GM23338 (cell line): ENCODE results near the gene INTS2. TPM values are rescaled to one million over a fixed set of nuclear protein-coding genes. Genes with fewer than 3 reads are reported as not detected.

ENCODE experiments used
- ATAC-seq: fragments of 200-7000 bp; cut with Tn5 transposase; 3 replicates; pipeline ENCODE4 v1.9.1; 2020
- DNase-seq: peaks from one replicate; pipeline ENCODE4 v3.0.0-alpha.2; 2015; ENCODE audit warnings: low spot score
- H2AFZ ChIP-seq: fragments of 200-600 bp; sonication (generic); 2 replicates; pipeline ENCODE4 v1.8.0; 2016; ENCODE audit warnings: antibody characterized with exemption, mild to moderate bottlenecking, moderate library complexity
- H3F3A ChIP-seq: fragments of 200-600 bp; sonication (generic); replicated peaks from 2 replicates; pipeline ENCODE4 v1.8.0; 2017; ENCODE audit warnings: antibody characterized with exemption, mixed run types, low read depth
- H3K27ac ChIP-seq: fragments of 200-600 bp; sonication (generic); 2 replicates; pipeline ENCODE4 v1.6.1; 2016; ENCODE audit warnings: low read depth
- H3K27me3 ChIP-seq: fragments of 200-600 bp; sonication (generic); 2 replicates; pipeline ENCODE4 v1.8.0; 2016; ENCODE audit warnings: mild to moderate bottlenecking, mixed run types, moderate library complexity; ENCODE audit not compliant: insufficient read depth
- H3K36me3 ChIP-seq: fragments of 200-600 bp; sonication (generic); 2 replicates; pipeline ENCODE4 v1.8.0; 2016; ENCODE audit warnings: mild to moderate bottlenecking; ENCODE audit not compliant: insufficient read depth
- H3K4me1 ChIP-seq: fragments of 200-600 bp; sonication (generic); 2 replicates; pipeline ENCODE4 v1.8.0; 2016; ENCODE audit warnings: mild to moderate bottlenecking, moderate library complexity; ENCODE audit not compliant: insufficient read depth
- H3K4me2 ChIP-seq: fragments of 200-600 bp; sonication (generic); 2 replicates; pipeline ENCODE4 v1.7.1; 2017; ENCODE audit warnings: mixed run types
- H3K4me3 ChIP-seq: fragments of 200-600 bp; sonication (generic); 2 replicates; pipeline ENCODE4 v1.6.1; 2016; ENCODE audit warnings: mixed run types
- H3K79me2 ChIP-seq: fragments of 200-600 bp; sonication (generic); replicated peaks from 2 replicates; pipeline ENCODE4 v1.8.0; 2017; ENCODE audit warnings: mild to moderate bottlenecking; ENCODE audit not compliant: insufficient read depth
- H3K9me2 ChIP-seq: fragments of 200-600 bp; sonication (generic); 2 replicates; pipeline ENCODE4 v1.8.0; 2017; ENCODE audit not compliant: insufficient read depth
- H4K20me1 ChIP-seq: fragments of 200-600 bp; sonication (generic); replicated peaks from 2 replicates; pipeline ENCODE4 v1.8.0; 2017; ENCODE audit warnings: mild to moderate bottlenecking; ENCODE audit not compliant: insufficient read depth
- H3K27ac Mint-ChIP-seq: 2 replicates; pipeline ENCODE4 v1.8.0; 2020; ENCODE audit warnings: inconsistent platforms, mild to moderate bottlenecking, moderate library complexity, mixed read lengths
- H3K27me3 Mint-ChIP-seq: 3 replicates; pipeline ENCODE4 v1.8.0; 2022; ENCODE audit warnings: low read depth, mild to moderate bottlenecking, moderate library complexity, mixed read lengths, inconsistent platforms; ENCODE audit not compliant: insufficient read depth, poor library complexity
- H3K36me3 Mint-ChIP-seq: 3 replicates; pipeline ENCODE4 v1.8.0; 2021; ENCODE audit warnings: low read depth, mild to moderate bottlenecking, inconsistent platforms, moderate library complexity, mixed read lengths
- H3K4me1 Mint-ChIP-seq: 3 replicates; pipeline ENCODE4 v1.8.0; 2020; ENCODE audit warnings: mild to moderate bottlenecking, inconsistent platforms, mixed read lengths
- H3K4me3 Mint-ChIP-seq: 3 replicates; pipeline ENCODE4 v1.8.0; 2021; ENCODE audit warnings: moderate library complexity, mild to moderate bottlenecking, inconsistent platforms, mixed read lengths
- H3K9me3 Mint-ChIP-seq: 3 replicates; pipeline ENCODE4 v1.8.0; 2020; ENCODE audit warnings: moderate library complexity, mild to moderate bottlenecking, inconsistent platforms, mixed read lengths
- JUNB ChIP-seq: IDR thresholded peaks from one replicate; pipeline ENCODE4 v1.6.1; 2016; ENCODE audit warnings: antibody characterized with exemption; ENCODE audit not compliant: unreplicated experiment
- NANOG ChIP-seq: IDR thresholded peaks from 2 replicates; pipeline ENCODE4 v1.6.1; 2016; ENCODE audit warnings: antibody characterized with exemption, borderline replicate concordance
- POLR2AphosphoS5 ChIP-seq: IDR thresholded peaks from 2 replicates; pipeline ENCODE4 v1.6.1; 2016; ENCODE audit warnings: antibody characterized with exemption, low read depth
- ZNF114 ChIP-seq: fragments of 250-450 bp; sonication (Bioruptor Pico); IDR thresholded peaks from 2 replicates; pipeline ENCODE4 v1.5.0; 2020; ENCODE audit warnings: mild to moderate bottlenecking, moderate library complexity
- polyA plus RNA-seq: library from polyadenylated mRNA; unstranded; fragments of >200 nt; fragmentation: Nextera tagmentation; extraction: Ambion mirVana; gene quantifications from 2 replicates; pipeline ENCODE4 v1.2.1, GENCODE V29; 2016
- total RNA-seq: library from RNA; depleted of rRNA; stranded (reverse); fragments of >200 nt; shearing (Covaris generic); gene quantifications from 2 replicates; pipeline ENCODE4 v1.2.3, GENCODE V29; 2014
- TF ChIP-seq, protein P1 (sequence below): fragments of 250-450 bp; sonication (Bioruptor Pico); IDR thresholded peaks from 2 replicates; pipeline ENCODE4 v1.5.0; 2020; ENCODE audit warnings: mild to moderate bottlenecking, moderate library complexity
- TF ChIP-seq, protein P2 (sequence below): IDR thresholded peaks from 2 replicates; pipeline ENCODE4 v1.6.1; 2016; ENCODE audit warnings: antibody characterized with exemption

The INTS2 gene
- total and polyA plus RNA-seq, 2 experiments from 2014 or later: 5.9 to 31.6 TPM

DNA sequence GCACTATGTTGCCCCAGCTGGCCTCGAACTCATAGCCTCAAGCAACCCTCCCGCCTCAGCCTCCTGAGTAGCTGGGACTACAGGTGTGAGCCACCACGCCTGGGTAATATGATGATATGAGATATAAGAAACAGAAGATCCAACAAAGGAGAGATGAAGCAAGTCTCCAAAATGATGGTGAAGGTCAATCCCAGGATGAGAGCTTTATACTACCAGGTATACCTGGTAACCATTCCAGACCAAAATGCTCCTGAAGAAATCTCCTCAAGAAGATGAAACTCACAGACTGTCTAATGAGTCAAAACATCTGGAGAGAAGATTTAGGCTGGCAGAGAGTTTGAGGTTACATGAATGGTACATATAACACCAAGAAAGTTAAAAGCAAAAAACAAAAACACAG, 24.5 kb downstream of the INTS2 start (continued):
- TF ChIP-seq, protein P1, sequence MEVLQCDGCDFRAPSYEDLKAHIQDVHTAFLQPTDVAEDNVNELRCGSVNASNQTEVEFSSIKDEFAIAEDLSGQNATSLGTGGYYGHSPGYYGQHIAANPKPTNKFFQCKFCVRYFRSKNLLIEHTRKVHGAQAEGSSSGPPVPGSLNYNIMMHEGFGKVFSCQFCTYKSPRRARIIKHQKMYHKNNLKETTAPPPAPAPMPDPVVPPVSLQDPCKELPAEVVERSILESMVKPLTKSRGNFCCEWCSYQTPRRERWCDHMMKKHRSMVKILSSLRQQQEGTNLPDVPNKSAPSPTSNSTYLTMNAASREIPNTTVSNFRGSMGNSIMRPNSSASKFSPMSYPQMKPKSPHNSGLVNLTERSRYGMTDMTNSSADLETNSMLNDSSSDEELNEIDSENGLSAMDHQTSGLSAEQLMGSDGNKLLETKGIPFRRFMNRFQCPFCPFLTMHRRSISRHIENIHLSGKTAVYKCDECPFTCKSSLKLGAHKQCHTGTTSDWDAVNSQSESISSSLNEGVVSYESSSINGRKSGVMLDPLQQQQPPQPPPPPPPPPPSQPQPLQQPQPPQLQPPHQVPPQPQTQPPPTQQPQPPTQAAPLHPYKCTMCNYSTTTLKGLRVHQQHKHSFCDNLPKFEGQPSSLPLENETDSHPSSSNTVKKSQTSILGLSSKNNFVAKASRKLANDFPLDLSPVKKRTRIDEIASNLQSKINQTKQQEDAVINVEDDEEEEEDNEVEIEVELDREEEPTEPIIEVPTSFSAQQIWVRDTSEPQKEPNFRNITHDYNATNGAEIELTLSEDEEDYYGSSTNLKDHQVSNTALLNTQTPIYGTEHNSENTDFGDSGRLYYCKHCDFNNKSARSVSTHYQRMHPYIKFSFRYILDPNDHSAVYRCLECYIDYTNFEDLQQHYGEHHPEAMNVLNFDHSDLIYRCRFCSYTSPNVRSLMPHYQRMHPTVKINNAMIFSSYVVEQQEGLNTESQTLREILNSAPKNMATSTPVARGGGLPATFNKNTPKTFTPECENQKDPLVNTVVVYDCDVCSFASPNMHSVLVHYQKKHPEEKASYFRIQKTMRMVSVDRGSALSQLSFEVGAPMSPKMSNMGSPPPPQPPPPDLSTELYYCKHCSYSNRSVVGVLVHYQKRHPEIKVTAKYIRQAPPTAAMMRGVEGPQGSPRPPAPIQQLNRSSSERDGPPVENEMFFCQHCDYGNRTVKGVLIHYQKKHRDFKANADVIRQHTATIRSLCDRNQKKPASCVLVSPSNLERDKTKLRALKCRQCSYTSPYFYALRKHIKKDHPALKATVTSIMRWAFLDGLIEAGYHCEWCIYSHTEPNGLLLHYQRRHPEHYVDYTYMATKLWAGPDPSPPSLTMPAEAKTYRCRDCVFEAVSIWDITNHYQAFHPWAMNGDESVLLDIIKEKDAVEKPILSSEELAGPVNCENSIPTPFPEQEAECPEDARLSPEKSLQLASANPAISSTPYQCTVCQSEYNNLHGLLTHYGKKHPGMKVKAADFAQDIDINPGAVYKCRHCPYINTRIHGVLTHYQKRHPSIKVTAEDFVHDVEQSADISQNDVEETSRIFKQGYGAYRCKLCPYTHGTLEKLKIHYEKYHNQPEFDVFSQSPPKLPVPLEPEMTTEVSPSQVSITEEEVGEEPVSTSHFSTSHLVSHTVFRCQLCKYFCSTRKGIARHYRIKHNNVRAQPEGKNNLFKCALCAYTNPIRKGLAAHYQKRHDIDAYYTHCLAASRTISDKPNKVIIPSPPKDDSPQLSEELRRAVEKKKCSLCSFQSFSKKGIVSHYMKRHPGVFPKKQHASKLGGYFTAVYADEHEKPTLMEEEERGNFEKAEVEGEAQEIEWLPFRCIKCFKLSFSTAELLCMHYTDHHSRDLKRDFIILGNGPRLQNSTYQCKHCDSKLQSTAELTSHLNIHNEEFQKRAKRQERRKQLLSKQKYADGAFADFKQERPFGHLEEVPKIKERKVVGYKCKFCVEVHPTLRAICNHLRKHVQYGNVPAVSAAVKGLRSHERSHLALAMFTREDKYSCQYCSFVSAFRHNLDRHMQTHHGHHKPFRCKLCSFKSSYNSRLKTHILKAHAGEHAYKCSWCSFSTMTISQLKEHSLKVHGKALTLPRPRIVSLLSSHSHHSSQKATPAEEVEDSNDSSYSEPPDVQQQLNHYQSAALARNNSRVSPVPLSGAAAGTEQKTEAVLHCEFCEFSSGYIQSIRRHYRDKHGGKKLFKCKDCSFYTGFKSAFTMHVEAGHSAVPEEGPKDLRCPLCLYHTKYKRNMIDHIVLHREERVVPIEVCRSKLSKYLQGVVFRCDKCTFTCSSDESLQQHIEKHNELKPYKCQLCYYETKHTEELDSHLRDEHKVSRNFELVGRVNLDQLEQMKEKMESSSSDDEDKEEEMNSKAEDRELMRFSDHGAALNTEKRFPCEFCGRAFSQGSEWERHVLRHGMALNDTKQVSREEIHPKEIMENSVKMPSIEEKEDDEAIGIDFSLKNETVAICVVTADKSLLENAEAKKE: no peak
- TF ChIP-seq POLR2AphosphoS5: no peak

GRCh38 chr17:61897548-61898180, 30.1 kb downstream of the INTS2 start:
- H3K9me3 Mint-ChIP-seq: no peaks in the 10 kb centered on the region
- ATAC-seq: peak; percentile 75
- 0 out of 2 replicates have a peak overlapping the region, but pooled peaks have one; percentile 67 for H3K27ac Mint-ChIP-seq

More at GRCh38 chr17:61897548-61898180, 30.1 kb downstream of the INTS2 start:
- no peaks in the 10 kb centered on the region for H3K4me1 ChIP-seq
- Mint-ChIP-seq H3K36me3 (peaks cover 38% of the 10 kb centered on the region), H3K4me3 (no peak overlapping the region), H3K27me3 (no peaks in the 10 kb centered on the region), H3K4me1 (no peaks in the 10 kb centered on the region; the same call in 2 of the 3 replicates)
- DNase-seq: peak; percentile 74
- H3K79me2 ChIP-seq: no peaks in the 10 kb centered on the region
- TF ChIP-seq ZNF114 (CRISPR knock-in tag) (no peak), NANOG (no peak), JUNB (no peak)
- TF ChIP-seq, protein P2, sequence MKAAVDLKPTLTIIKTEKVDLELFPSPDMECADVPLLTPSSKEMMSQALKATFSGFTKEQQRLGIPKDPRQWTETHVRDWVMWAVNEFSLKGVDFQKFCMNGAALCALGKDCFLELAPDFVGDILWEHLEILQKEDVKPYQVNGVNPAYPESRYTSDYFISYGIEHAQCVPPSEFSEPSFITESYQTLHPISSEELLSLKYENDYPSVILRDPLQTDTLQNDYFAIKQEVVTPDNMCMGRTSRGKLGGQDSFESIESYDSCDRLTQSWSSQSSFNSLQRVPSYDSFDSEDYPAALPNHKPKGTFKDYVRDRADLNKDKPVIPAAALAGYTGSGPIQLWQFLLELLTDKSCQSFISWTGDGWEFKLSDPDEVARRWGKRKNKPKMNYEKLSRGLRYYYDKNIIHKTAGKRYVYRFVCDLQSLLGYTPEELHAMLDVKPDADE: no peak
- H3K36me3 ChIP-seq: no peaks in the 10 kb centered on the region; the same call in 1 of the 2 replicates
- H3K4me2 ChIP-seq: no peak overlapping the region
- H3F3A ChIP-seq: no peaks in the 10 kb centered on the region
- H3K9me2 ChIP-seq: no peaks in the 10 kb centered on the region
- no peaks in the 10 kb centered on the region for H4K20me1 ChIP-seq
- H3K27me3 ChIP-seq: no peaks in the 10 kb centered on the region
- no peak overlapping the region for H2AFZ ChIP-seq
- no peak overlapping the region for H3K4me3 ChIP-seq
- peak overlapping the region; percentile 6; the same call in 1 of the 2 replicates for H3K27ac ChIP-seq
